GM21737 (cell line): Measurements from ENCODE around the gene IFT80.

Source experiments
- ATAC-seq: cut with Tn5 transposase; IDR thresholded peaks from one replicate; pipeline ENCODE4 v1.9.1; 2021; ENCODE audit warnings: mild to moderate bottlenecking, moderate library complexity; ENCODE audit not compliant: unreplicated experiment

IFT80 gene

GRCh38 chr3:160213191-160213590 lies 185.8 kb downstream of the IFT80 start:
- no peak for ATAC-seq

DNA sequence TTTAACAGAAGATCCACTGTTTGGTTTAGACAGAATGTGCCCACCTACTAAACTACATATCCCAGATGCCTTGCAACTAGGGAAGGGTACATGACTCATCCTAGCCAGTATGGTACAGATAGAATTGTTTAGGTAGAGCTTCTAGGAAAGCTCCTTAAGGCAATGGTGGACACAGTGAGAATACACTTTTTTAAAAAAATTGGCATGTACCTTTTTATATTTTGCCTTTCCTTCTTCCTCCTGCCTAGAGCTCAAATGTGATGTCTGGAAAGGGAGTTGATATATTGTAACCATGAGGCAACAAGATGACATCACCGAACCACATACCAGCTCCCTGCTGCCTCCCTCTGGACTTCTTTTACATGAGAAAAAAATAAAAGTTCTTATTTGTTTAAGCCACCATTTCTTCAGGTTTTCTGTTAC lies 188.2 kb downstream of the IFT80 start:
- ATAC-seq: no peak

GRCh38 chr3:160210341-160210740 lies 188.7 kb downstream of the IFT80 start:
- no peak for ATAC-seq
